OCI-LY1 (cell line): ENCODE results near the gene GLIPR1L2.

Experiments used
- CTCF ChIP-seq: fragments of 200-600 bp; sonication (generic), shearing (Covaris generic); IDR thresholded peaks from 2 replicates; pipeline ENCODE4 v1.5.1; 2017; ENCODE audit warnings: mild to moderate bottlenecking, antibody characterized with exemption, low read length, moderate library complexity, mixed read lengths
- EZH2 ChIP-seq: fragments of 200-600 bp; sonication (generic), shearing (Covaris generic); IDR thresholded peaks from 2 replicates; pipeline ENCODE4 v1.8.0; 2017; ENCODE audit warnings: borderline replicate concordance, mixed run types, mild to moderate bottlenecking, antibody characterized with exemption, low read length, moderate library complexity, mixed read lengths

- no peak for TF ChIP-seq EZH2
- TF ChIP-seq CTCF = no peak
Observed at GRCh38 chr12:75443709-75444108, 52.8 kb downstream of the GLIPR1L2 start.
